ENCODE results near the gene ARHGAP36. TPM values are rescaled to one million over a fixed set of nuclear protein-coding genes. Genes with fewer than 3 reads are reported as not detected.

ARHGAP36 gene
- polyA plus RNA-seq (2011; rRNA removed) (not detected in 2 replicates), polyA minus RNA-seq (2011; rRNA and poly(A)+ RNA removed) (not detected in 2 replicates)

GRCh38 chrX:131058136-131058868 is at the start of gene ARHGAP36:
Gene ARHGAP36 (plus strand): TSS chrX:131058346. CDS start chrX:131081666, 23,320 bp downstream.
- Histone ChIP-seq H3K4me3 (ENCODE audit: low read depth, low read length) (no peak within 1 kb of the TSS), H3K9me3 (ENCODE audit: control insufficient read depth, insufficient read depth, low read length) (no peaks in the 10 kb centered on the region), H3K27me3 (ENCODE audit: control insufficient read depth, insufficient read depth, low read length) (no peaks in the 10 kb centered on the region), H3K27ac (ENCODE audit: low read depth, low read length) (no peak within 1 kb of the TSS)
- ChIA-PET CTCF (no interaction called here), POLR2A (no interaction called here)
- TF ChIP-seq, protein P1, sequence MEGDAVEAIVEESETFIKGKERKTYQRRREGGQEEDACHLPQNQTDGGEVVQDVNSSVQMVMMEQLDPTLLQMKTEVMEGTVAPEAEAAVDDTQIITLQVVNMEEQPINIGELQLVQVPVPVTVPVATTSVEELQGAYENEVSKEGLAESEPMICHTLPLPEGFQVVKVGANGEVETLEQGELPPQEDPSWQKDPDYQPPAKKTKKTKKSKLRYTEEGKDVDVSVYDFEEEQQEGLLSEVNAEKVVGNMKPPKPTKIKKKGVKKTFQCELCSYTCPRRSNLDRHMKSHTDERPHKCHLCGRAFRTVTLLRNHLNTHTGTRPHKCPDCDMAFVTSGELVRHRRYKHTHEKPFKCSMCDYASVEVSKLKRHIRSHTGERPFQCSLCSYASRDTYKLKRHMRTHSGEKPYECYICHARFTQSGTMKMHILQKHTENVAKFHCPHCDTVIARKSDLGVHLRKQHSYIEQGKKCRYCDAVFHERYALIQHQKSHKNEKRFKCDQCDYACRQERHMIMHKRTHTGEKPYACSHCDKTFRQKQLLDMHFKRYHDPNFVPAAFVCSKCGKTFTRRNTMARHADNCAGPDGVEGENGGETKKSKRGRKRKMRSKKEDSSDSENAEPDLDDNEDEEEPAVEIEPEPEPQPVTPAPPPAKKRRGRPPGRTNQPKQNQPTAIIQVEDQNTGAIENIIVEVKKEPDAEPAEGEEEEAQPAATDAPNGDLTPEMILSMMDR (IDR thresholded peaks at IDR 0.05; ENCODE audit: low read depth, low read length) = no peak
- DNase-seq (ENCODE audit: low read depth, low spot score) = no peak

DNA sequence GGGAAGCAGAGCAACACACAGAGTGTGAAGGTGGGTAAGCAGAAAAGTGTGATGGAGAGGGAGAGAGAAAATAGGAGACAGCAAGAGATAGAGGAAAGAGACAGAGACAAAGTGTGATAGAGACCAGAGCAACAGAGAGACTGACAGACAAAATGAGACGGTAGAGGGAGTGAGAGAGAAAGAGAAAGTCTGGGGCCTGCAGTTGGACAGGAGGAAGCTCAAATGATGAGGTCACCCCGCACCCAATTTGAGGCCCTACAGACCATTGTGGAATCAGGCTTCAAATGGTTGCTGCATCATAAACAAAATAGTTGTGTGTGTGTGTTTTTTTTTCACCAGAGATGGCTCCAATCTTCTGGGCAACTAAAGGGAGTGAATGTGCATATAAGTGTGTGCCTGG is 48.0 kb upstream of the ARHGAP36 start:
- DNase-seq (ENCODE audit: low read depth, low spot score) = no peak
- Histone ChIP-seq H3K27me3 (ENCODE audit: control insufficient read depth, insufficient read depth, low read length) (no peaks in the 10 kb centered on the region), H3K4me3 (ENCODE audit: low read depth, low read length) (no peak overlapping the region), H3K27ac (ENCODE audit: low read depth, low read length) (no peak overlapping the region), H3K9me3 (ENCODE audit: control insufficient read depth, insufficient read depth, low read length) (no peaks in the 10 kb centered on the region)
- ChIA-PET CTCF (no interaction called here), POLR2A (no interaction called here)
- TF ChIP-seq, protein P1 (IDR thresholded peaks at IDR 0.05; ENCODE audit: low read depth, low read length) = no peak

DNA sequence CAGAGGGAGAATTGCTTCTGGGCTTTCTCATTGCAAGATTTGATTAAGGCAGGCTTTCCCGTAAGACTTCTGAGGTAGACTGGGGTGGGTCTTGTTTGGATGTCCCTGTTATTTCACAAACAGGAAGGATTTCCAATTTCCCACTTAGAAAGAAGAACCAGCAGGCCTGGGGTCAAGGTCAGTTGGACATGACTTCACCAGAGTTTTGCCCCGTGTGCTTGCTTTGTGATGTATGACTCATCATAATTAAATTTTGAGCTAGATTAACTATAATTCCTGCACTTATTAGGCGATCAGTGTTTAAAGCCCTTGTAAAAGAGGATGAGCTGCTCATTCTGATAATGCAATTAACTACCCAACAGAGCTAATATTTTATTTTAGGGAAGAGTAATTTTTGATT is 32.8 kb upstream of the ARHGAP36 start:
- H3K9me3 ChIP-seq (ENCODE audit: control insufficient read depth, insufficient read depth, low read length) = no peaks in the 10 kb centered on the region
- CTCF ChIA-PET = no interaction called here

DNA sequence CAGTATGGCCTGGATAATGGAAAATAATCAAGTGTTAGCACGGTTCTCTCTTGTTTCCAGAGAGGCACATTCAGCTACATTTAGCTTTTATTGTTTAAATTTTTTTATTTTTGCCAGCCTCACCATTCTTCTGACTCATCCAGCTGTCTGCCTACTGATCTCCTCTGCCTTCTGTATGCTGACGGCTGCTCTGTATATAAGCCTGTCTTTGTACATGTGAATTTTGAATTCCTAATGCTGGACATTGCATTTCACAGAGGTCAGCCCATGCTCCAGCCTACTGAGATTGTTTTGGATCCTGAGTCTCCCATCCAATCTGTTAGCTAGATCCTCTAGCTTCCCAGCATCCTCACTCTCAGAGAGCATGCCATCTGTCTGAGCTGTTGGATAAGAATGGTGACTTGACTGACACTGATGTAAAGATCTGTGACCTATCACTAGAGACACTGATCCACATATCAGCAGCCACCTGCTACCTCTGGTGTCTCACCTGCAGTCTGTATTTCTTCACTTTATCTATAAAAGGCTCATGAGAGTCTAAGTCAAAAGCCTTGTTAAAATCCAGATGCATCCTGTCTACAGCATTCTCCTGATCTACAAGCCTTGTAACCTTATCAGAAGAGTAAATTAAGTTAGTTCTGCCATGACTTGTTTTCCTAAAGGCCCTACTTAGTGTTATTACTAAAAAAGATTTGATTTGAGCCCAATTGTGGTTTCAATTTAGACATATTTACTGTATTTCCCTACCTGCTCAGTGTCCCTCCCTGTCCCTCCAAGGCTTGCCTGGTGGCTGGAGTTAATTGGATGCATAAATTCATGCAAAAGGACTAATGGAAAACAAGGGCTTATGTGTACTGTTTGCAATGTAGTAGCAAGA is 25.6 kb upstream of the ARHGAP36 start:
- H3K9me3 ChIP-seq (ENCODE audit: control insufficient read depth, insufficient read depth, low read length) = no peaks in the 10 kb centered on the region
- no peak overlapping the region for H3K4me3 ChIP-seq (ENCODE audit: low read depth, low read length)
- CTCF ChIA-PET = no interaction called here
- H3K27me3 ChIP-seq (ENCODE audit: control insufficient read depth, insufficient read depth, low read length) = no peaks in the 10 kb centered on the region
- H3K27ac ChIP-seq (ENCODE audit: low read depth, low read length) = no peak overlapping the region
- no peak for DNase-seq (ENCODE audit: low read depth, low spot score)
- TF ChIP-seq, protein P1 (IDR thresholded peaks at IDR 0.05; ENCODE audit: low read depth, low read length) = no peak
- POLR2A ChIA-PET = no interaction called here

More for the DNA sequence above, 32.8 kb upstream of the ARHGAP36 start:
- no peak overlapping the region for H3K4me3 ChIP-seq (ENCODE audit: low read depth, low read length)
- DNase-seq (ENCODE audit: low read depth, low spot score) = no peak
- TF ChIP-seq, protein P1 (IDR thresholded peaks at IDR 0.05; ENCODE audit: low read depth, low read length) = no peak
- no peaks in the 10 kb centered on the region for H3K27me3 ChIP-seq (ENCODE audit: control insufficient read depth, insufficient read depth, low read length)
- H3K27ac ChIP-seq (ENCODE audit: low read depth, low read length) = no peak overlapping the region
- POLR2A ChIA-PET = no interaction called here

GRCh38 chrX:131034063-131034462 is 24.1 kb upstream of the ARHGAP36 start:
- TF ChIP-seq, protein P1 (IDR thresholded peaks at IDR 0.05; ENCODE audit: low read depth, low read length) = no peak
- H3K27me3 ChIP-seq (ENCODE audit: control insufficient read depth, insufficient read depth, low read length) = no peaks in the 10 kb centered on the region
- ChIA-PET CTCF (no interaction called here), POLR2A (no interaction called here)
- no peak overlapping the region for H3K27ac ChIP-seq (ENCODE audit: low read depth, low read length)
- no peaks in the 10 kb centered on the region for H3K9me3 ChIP-seq (ENCODE audit: control insufficient read depth, insufficient read depth, low read length)
- no peak overlapping the region for H3K4me3 ChIP-seq (ENCODE audit: low read depth, low read length)
- no peak for DNase-seq (ENCODE audit: low read depth, low spot score)

Measured in AG04450 (cell line).